ENCODE results near the gene NRSN2. TPM values are rescaled to one million over a fixed set of nuclear protein-coding genes. Genes with fewer than 3 reads are reported as not detected.

Gene NRSN2
- total and polyA plus RNA-seq, 2 of the 4 experiments (the other 2 are of a cell fraction): 9.9 to 101 TPM

DNA sequence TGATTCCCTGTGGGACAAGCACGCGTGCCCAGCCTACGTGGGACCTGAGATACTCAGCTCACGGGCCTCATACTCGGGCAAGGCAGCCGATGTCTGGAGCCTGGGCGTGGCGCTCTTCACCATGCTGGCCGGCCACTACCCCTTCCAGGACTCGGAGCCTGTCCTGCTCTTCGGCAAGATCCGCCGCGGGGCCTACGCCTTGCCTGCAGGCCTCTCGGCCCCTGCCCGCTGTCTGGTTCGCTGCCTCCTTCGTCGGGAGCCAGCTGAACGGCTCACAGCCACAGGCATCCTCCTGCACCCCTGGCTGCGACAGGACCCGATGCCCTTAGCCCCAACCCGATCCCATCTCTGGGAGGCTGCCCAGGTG, 49.3 kb downstream of the NRSN2 start:
- no peak overlapping the region for H2BK5ac ChIP-seq (ENCODE audit: low read depth, low read length, poor library complexity, severe bottlenecking)
- POLR2A ChIA-PET (ENCODE audit: unreplicated experiment): no interaction called here

More for the DNA sequence above, 49.3 kb downstream of the NRSN2 start:
- no peak overlapping the region for H3K56ac ChIP-seq (ENCODE audit: extremely low read depth, insufficient read depth, low read length)
- H3K18ac ChIP-seq (ENCODE audit: low read depth, low read length): no peak overlapping the region
- no peak overlapping the region for H3K4me2 ChIP-seq (ENCODE audit: low read depth, low read length)
- H3K79me1 ChIP-seq (ENCODE audit: low read depth in 1 of 2, low read length in 2 of 2): peaks cover 3 to 8% of the 10 kb centered on the region in 2 experiments; a peak in 2 of 4 replicates
- intact Hi-C loops (cut with micrococcal nuclease) (no loop called here), in situ Hi-C loops (cut with MboI; ENCODE audit: low sequenced_read_pairs) (no loop called here), dilution Hi-C loops (cut with HindIII; ENCODE audit: low sequenced_read_pairs, unreplicated experiment) (no loop called here)
- H3K14ac ChIP-seq (replicated peaks; ENCODE audit: low read depth, low read length): no peak overlapping the region
- no peaks in the 10 kb centered on the region for H3K9me3 ChIP-seq (ENCODE audit: control insufficient read depth, insufficient read depth, low read length)
- BruUV-seq (replicated peaks): no TSS peak
- no peak for TF ChIP-seq RFX5 (IDR thresholded peaks at IDR 0.05; ENCODE audit: low read depth, low read length)
- no peak for TF ChIP-seq POLR2A (IDR thresholded peaks at IDR 0.05; ENCODE audit: low read depth, low read length)
- no peak for TF ChIP-seq RCOR1 (IDR thresholded peaks at IDR 0.05; ENCODE audit: insufficient replicate concordance, low read length)
- TF ChIP-seq FOS (IDR thresholded peaks at IDR 0.05; ENCODE audit: low read depth, low read length): no peak
- no peak for TF ChIP-seq SMC3 (IDR thresholded peaks at IDR 0.05; ENCODE audit: low read depth, low read length)
- TF ChIP-seq, protein P1, sequence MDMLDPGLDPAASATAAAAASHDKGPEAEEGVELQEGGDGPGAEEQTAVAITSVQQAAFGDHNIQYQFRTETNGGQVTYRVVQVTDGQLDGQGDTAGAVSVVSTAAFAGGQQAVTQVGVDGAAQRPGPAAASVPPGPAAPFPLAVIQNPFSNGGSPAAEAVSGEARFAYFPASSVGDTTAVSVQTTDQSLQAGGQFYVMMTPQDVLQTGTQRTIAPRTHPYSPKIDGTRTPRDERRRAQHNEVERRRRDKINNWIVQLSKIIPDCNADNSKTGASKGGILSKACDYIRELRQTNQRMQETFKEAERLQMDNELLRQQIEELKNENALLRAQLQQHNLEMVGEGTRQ (IDR thresholded peaks at IDR 0.05; ENCODE audit: low read depth, low read length): no peak
- no peak for TF ChIP-seq RAD21 (IDR thresholded peaks at IDR 0.05; ENCODE audit: low read length)
- TF ChIP-seq CHD1 (IDR thresholded peaks at IDR 0.05; ENCODE audit: low read depth, low read length): no peak
- TF ChIP-seq MXI1 (IDR thresholded peaks at IDR 0.05; ENCODE audit: borderline replicate concordance, low read depth, low read length): no peak
- TF ChIP-seq NFE2L2 (IDR thresholded peaks at IDR 0.05; ENCODE audit: low read depth, low read length): no peak
- no peak for TF ChIP-seq MAFK (IDR thresholded peaks at IDR 0.05; ENCODE audit: low read depth, low read length)
- TF ChIP-seq CEBPB (IDR thresholded peaks at IDR 0.05; ENCODE audit: low read depth, low read length): no peak
- no peak for TF ChIP-seq MAZ (IDR thresholded peaks at IDR 0.05; ENCODE audit: borderline replicate concordance, low read depth, low read length)
- TF ChIP-seq, protein P2, sequence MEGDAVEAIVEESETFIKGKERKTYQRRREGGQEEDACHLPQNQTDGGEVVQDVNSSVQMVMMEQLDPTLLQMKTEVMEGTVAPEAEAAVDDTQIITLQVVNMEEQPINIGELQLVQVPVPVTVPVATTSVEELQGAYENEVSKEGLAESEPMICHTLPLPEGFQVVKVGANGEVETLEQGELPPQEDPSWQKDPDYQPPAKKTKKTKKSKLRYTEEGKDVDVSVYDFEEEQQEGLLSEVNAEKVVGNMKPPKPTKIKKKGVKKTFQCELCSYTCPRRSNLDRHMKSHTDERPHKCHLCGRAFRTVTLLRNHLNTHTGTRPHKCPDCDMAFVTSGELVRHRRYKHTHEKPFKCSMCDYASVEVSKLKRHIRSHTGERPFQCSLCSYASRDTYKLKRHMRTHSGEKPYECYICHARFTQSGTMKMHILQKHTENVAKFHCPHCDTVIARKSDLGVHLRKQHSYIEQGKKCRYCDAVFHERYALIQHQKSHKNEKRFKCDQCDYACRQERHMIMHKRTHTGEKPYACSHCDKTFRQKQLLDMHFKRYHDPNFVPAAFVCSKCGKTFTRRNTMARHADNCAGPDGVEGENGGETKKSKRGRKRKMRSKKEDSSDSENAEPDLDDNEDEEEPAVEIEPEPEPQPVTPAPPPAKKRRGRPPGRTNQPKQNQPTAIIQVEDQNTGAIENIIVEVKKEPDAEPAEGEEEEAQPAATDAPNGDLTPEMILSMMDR (conservative IDR thresholded peaks at IDR 0.05; ENCODE audit: low read depth, low read length): no peak
- TF ChIP-seq, protein P3, sequence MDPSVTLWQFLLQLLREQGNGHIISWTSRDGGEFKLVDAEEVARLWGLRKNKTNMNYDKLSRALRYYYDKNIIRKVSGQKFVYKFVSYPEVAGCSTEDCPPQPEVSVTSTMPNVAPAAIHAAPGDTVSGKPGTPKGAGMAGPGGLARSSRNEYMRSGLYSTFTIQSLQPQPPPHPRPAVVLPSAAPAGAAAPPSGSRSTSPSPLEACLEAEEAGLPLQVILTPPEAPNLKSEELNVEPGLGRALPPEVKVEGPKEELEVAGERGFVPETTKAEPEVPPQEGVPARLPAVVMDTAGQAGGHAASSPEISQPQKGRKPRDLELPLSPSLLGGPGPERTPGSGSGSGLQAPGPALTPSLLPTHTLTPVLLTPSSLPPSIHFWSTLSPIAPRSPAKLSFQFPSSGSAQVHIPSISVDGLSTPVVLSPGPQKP (IDR thresholded peaks at IDR 0.05; ENCODE audit: borderline replicate concordance, low read depth, low read length): no peak
- TF ChIP-seq BHLHE40 (IDR thresholded peaks at IDR 0.05; ENCODE audit: low read depth, low read length): no peak
- 91% methylated on average over 15 of the region's 24 CpGs; no CpG with 5 or more reads in 1 of the 2 experiments for WGBS, 2 experiments (ENCODE audit: extremely low coverage in 2 of 2, insufficient read length in 1 of 2)
- H3K4me1 ChIP-seq (ENCODE audit: control insufficient read depth, insufficient read depth, low read length): no peaks in the 10 kb centered on the region
- CTCF ChIA-PET: no interaction called here
- H3K27me3 ChIP-seq (ENCODE audit: control insufficient read depth, insufficient read depth, low read length): no peaks in the 10 kb centered on the region
- H3K36me3 ChIP-seq (ENCODE audit: control insufficient read depth, insufficient read depth, low read length): peaks cover 51% of the 10 kb centered on the region
- no peak overlapping the region for H3K9ac ChIP-seq (ENCODE audit: low read depth, low read length)
- H2BK120ac ChIP-seq (ENCODE audit: low read depth, low read length): no peak overlapping the region
- DNase-seq (no peak), ATAC-seq (ENCODE audit: low read depth) (no peak)
- no peak overlapping the region for H4K5ac ChIP-seq (ENCODE audit: low read depth, low read length)
- H2AK9ac ChIP-seq (replicated peaks; ENCODE audit: low read depth, low read length, poor library complexity): no peak overlapping the region
- no peak overlapping the region for H2AFZ ChIP-seq (replicated peaks; ENCODE audit: low read length, poor library complexity)
- H3K9me1 ChIP-seq (ENCODE audit: insufficient read depth, low read length): peaks cover 12% of the 10 kb centered on the region; the same call in 1 of the 2 replicates
- no peak overlapping the region for H2BK15ac ChIP-seq (ENCODE audit: low read depth, low read length)
- H3K23ac ChIP-seq (ENCODE audit: low read depth, low read length): no peak overlapping the region
- H2AK5ac ChIP-seq (ENCODE audit: low read depth, low read length): no peak overlapping the region
- H3K27ac ChIP-seq (ENCODE audit: insufficient read depth, low read length): no peak overlapping the region
- H4K91ac ChIP-seq (ENCODE audit: insufficient read depth, low read depth, low read length): no peak overlapping the region
- peaks cover 19% of the 10 kb centered on the region for H4K20me1 ChIP-seq (ENCODE audit: insufficient read depth, low read length)
- H2BK20ac ChIP-seq (ENCODE audit: low read depth, low read length): no peak overlapping the region
- no peak overlapping the region for H3K4ac ChIP-seq (ENCODE audit: low read depth, low read length)
- H3K4me3 ChIP-seq (ENCODE audit: insufficient read depth, low read depth, low read length): no peak overlapping the region
- H4K8ac ChIP-seq (ENCODE audit: low read depth in 2 of 2, low read length in 2 of 2): no peak overlapping the region

Data from IMR-90 (cell line).